Measurements from ENCODE around the gene KRTAP9-1. TPM values are rescaled to one million over a fixed set of nuclear protein-coding genes. Genes with fewer than 3 reads are reported as not detected.
"Not testable (repeated sequence)": the region's sequence is repeated elsewhere in the genome, so short reads cannot be mapped to it uniquely, and the experiment has no call there.

The KRTAP9-1 gene
- total RNA-seq, 1 experiment from 2014 or later = not detected

DNA sequence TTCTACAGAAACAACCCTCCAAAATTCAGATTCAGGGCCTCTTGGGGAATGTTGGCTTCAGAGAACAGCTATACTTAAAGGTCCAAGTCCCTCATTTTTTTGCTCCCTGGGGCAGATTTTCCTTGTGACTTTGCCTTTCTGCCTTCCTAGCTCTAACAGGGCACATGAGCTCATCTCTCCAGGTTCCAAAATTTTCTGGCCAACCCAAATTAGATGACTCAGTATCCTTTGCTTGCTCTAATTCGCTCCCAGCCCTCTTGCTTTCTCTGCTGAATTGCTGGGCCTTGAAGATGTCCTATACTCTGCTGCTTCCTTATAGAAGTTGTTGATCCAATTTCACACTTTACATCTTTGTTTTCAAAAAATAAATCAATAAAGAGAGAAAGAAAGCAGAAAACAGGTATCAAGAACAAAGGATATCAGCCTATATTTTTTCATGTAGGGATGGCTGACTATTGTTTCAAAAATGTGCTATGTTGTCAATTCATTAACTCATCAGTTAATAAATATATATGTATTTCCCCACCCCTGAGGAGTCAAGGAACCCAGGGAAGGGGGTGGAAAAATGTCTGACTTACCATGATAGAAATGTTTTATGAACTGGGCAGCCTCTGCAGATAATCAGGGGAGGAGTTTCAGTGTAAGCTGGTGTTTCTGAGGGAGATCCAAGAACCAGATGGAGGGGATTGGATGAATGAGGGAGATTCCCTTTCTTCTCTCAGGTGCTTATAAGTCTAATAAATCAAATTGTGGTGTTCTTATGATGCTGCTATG, 10.7 kb upstream of the KRTAP9-1 start:
- DNase-seq (ENCODE audit: low spot score) = no peak

GRCh38 chr17:41184480-41184961, 5.2 kb upstream of the KRTAP9-1 start, which contains the start of gene KRTAP4-1:
TSS of gene KRTAP4-1 (minus strand) at chr17:41184911. CDS start at chr17:41184854, 57 bp downstream.
- DNase-seq (ENCODE audit: low spot score) = no peak

- DNase-seq (ENCODE audit: low spot score) = no peak
Measured at GRCh38 chr17:41185001-41185400, 4.7 kb upstream of the KRTAP9-1 start.

DNA sequence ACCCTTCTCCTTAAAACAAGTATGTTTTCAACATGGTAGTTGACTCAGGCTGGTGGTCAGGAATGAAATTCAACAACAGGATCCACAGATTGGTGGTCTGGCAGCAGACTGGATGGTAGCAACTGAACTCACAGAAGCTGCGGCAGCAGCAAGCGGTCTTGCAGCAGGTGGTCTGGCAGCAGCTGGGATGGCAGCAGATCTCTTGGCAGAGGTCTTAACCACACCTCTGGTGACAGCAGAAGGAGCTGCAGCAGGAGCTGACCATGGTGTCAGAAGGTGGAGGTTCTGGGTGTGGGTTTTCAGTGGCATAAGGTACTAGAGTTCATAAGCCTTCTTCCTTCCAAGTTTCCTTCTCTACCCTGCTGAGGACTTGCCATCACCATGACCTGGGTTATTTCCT, 2.8 kb upstream of the KRTAP9-1 start:
- no peak for DNase-seq (ENCODE audit: low spot score)

DNA sequence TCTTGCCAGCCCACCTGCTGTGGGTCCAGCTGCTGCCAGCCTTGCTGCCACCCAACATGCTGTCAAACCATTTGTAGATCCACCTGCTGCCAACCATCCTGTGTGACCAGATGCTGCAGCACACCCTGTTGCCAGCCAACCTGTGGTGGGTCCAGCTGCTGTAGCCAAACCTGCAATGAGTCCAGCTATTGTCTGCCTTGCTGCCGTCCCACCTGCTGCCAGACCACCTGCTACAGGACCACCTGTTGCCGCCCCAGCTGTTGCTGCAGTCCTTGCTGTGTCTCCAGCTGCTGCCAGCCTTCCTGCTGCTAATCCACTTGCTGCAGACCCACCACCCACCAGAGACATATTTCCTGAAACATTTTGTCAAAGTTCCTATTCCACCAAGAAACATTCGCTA, 641 bp downstream of the KRTAP9-1 start:
- DNase-seq (ENCODE audit: low spot score) = no peak

- no peak for DNase-seq (ENCODE audit: low spot score)
Measured at GRCh38 chr17:41196068-41196467, 6.4 kb downstream of the KRTAP9-1 start.

DNA sequence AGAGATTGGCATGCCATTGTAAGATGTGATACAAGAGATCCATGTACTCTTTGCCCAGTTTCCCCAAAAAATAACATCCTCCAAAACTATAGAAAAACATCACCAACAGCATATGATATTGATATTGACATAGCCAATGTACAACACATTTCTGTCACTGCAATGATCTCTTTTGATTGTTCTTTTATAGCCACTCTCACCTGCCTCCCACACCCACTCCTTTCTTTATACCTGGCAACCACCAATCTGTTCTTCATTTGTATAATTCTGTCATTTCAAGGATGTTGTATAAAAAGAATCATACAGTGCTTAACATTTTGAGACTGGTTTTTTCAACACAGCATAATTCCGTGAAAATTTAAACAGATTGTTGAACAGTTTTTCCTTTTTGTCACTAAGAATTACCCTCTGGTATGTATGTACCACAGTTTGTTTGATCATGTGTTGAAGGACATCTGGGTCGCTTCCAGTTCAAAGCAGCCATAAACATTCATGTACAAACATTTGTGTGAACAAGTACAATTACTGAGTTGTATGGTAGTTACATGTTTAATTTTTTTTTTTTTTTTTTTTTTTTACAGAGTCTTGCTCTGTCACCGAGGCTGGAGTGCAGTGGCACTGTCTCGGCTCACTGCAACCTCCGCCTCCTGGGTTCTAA, 9.9 kb downstream of the KRTAP9-1 start:
- DNase-seq (ENCODE audit: low spot score) = no peak

DNA sequence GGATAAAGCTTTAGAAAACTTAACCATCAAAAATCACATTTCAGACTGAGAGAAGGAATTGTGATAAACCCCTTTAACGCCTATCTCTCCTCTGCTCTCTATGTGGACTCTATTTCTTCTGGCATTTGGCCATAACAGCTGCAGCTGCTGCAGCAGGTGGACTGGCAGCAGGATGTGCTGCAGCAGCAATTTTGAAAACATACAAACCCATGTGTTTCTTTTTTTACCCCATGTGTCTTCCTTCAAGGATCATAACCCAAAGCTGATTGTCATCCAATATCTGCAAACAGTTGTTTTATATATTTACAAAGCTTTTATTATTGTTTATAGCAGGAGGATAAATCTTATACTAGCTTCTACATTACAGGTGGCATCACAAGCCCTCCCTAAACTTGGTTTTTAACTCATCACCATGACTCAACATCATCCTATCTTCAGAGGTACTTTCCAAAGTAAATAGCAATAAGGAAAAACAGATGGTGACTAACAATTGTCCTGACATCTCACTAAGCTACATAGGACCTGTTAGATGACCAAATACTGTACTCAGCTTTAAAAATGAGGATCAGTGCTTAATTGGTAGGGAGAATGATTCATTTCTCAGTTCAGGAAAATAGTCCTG, 22.3 kb downstream of the KRTAP9-1 start:
- peak; percentile 86 for DNase-seq (ENCODE audit: low spot score)

GRCh38 chr17:41212524-41213169, 23.0 kb downstream of the KRTAP9-1 start:
- peak; percentile 52 for DNase-seq (ENCODE audit: low spot score)

- DNase-seq (ENCODE audit: low spot score) = no peak
Measured at GRCh38 chr17:41215681-41216080, 26.0 kb downstream of the KRTAP9-1 start.

DNA sequence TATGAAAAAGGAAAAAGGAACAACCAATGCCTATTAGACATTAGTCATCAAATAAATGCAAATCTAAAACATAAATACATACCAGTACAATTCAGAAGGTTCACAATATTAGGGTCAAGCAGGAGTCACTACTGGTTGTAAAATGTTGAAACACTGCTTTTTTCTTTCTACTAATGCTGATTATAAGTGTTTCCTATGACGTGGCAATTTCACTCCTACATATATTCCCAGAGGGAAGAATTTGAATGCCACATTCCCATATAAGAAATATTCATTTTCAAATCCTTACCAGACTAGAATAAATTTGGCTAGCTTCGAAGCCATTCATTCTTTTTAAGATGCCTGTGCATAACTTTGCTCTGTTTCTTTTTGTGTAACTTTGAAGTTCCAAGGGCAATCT, 34.1 kb downstream of the KRTAP9-1 start:
- DNase-seq (ENCODE audit: low spot score) = no peak

DNA sequence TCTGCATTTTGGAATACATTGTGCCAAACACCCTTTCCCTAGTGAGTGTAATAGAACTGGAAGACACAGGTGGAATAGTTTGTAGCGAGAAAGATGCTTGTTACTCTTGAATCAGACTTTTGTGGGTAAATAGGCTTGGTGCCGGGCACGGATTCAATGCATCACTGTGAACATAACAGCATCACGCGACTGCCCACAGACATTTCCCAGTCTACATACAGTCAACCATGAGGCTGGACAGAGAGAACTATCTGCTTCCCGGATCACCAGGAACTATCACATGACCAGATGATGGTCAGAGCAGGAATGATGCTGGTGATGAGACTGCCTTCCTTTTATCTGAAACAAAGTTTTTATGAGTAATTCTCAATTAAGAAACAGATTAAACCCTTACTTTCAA, 36.4 kb downstream of the KRTAP9-1 start:
- no peak for DNase-seq (ENCODE audit: low spot score)

- not testable (repeated sequence) for DNase-seq (ENCODE audit: low spot score)
Measured at GRCh38 chr17:41226598-41227095, 37.0 kb downstream of the KRTAP9-1 start, which contains the start of gene KRTAP9-2. TSS of gene KRTAP9-2 (plus strand) at chr17:41226648. CDS start at chr17:41226655, 7 bp downstream.

- DNase-seq (ENCODE audit: low spot score) = no peak
Measured at GRCh38 chr17:41230094-41230493, 40.4 kb downstream of the KRTAP9-1 start.

- DNase-seq (ENCODE audit: low spot score) = no peak
Measured at GRCh38 chr17:41231731-41232130, 42.0 kb downstream of the KRTAP9-1 start.

GRCh38 chr17:41232399-41233105, 42.9 kb downstream of the KRTAP9-1 start, which contains the start of gene KRTAP9-3:
TSS of gene KRTAP9-3 (plus strand) at chr17:41232449. CDS start at chr17:41232502, 53 bp downstream.
- DNase-seq (ENCODE audit: low spot score) = not testable (repeated sequence)

GRCh38 chr17:41237116-41237515, 47.4 kb downstream of the KRTAP9-1 start:
- DNase-seq (ENCODE audit: low spot score) = not testable (repeated sequence)

- DNase-seq (ENCODE audit: low spot score) = not testable (repeated sequence)
Measured at GRCh38 chr17:41237949-41238437, 48.3 kb downstream of the KRTAP9-1 start, which contains the start of gene KRTAP9-8. TSS of gene KRTAP9-8 (plus strand) at chr17:41237999. CDS start at chr17:41238052, 53 bp downstream.

Measured in A172 (cell line).